HEK293T (cell line): ENCODE data around the gene SUPT5H.

Experiments used
- ARNT ChIP-seq: fragments of 450-650 bp; IDR thresholded peaks from 2 replicates; pipeline ENCODE4 v1.6.1; 2017; ENCODE audit warnings: mild to moderate bottlenecking
- BHLHE40 ChIP-seq: fragments of 450-650 bp; IDR thresholded peaks from 2 replicates; pipeline ENCODE4 v1.6.1; 2016; ENCODE audit warnings: mild to moderate bottlenecking, moderate library complexity, borderline replicate concordance
- ELF4 ChIP-seq: fragments of 450-650 bp; IDR thresholded peaks from 2 replicates; pipeline ENCODE4 v1.6.1; 2017; ENCODE audit warnings: antibody characterized with exemption
- FOXK2 ChIP-seq: fragments of 450-650 bp; IDR thresholded peaks from 2 replicates; pipeline ENCODE4 v1.6.1; 2016; ENCODE audit warnings: mild to moderate bottlenecking
- FOXM1 ChIP-seq: fragments of 450-650 bp; IDR thresholded peaks from 2 replicates; pipeline ENCODE4 v1.6.1; 2017; ENCODE audit warnings: mild to moderate bottlenecking, borderline replicate concordance
- HDGF ChIP-seq: fragments of 450-650 bp; IDR thresholded peaks from 2 replicates; pipeline ENCODE4 v1.6.1; 2017; ENCODE audit warnings: antibody characterized with exemption, borderline replicate concordance
- SP1 ChIP-seq: fragments of 450-650 bp; IDR thresholded peaks from 2 replicates; pipeline ENCODE4 v1.6.1; 2017
- SUZ12 ChIP-seq: fragments of 450-650 bp; IDR thresholded peaks from 2 replicates; pipeline ENCODE4 v1.6.1; 2016; ENCODE audit warnings: mild to moderate bottlenecking
- TARDBP ChIP-seq: fragments of 450-650 bp; IDR thresholded peaks from 2 replicates; pipeline ENCODE4 v1.6.1; 2016

DNA sequence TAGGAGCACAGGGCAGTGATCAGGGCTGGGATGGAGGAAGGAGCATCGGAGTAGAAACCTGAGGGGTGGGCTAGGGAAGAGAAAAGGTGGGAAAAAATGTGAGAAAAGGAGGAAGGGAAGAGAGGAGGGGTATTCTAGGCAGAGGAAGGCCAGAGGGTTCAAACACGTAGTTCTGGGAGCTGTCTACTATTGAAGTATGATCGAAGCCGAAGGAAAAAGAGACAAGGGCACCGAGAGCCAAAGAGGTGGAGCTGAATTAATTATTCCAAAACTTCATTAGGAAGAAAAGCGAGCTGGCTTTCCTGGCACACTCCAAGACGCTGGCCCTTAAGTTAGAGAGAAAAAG, 61.2 kb downstream of the SUPT5H start:
- no peak for TF ChIP-seq BHLHE40
- no peak for TF ChIP-seq SP1
- TF ChIP-seq SUZ12: no peak
- no peak for TF ChIP-seq ELF4
- no peak for TF ChIP-seq ARNT
- TF ChIP-seq TARDBP: no peak
- no peak for TF ChIP-seq FOXK2
- TF ChIP-seq HDGF: no peak
- TF ChIP-seq FOXM1: no peak
